ENCODE measurements around the gene WAPL. TPM values are rescaled to one million over a fixed set of nuclear protein-coding genes. Genes with fewer than 3 reads are reported as not detected.

Gene WAPL
- total and polyA plus RNA-seq, 2 of the 13 experiments (the other 11 are each of a cell fraction or from before 2014, with no cell fraction given): 13.2 to 43.5 TPM

GRCh38 chr10:86439544-86439943 lies 82.0 kb downstream of the WAPL start:
- in situ Hi-C loops (cut with HindIII; ENCODE audit: extremely low pct_ligation_motif_present, low pct_unique_long_range_greater_than_20kb) (loop anchor here (5.0 kb wide), 1 partner anchor 37 kb away; no protein-coding TSS in a partner anchor), intact Hi-C loops (cut with micrococcal nuclease; ENCODE audit: unreplicated experiment) (no loop called here)
- H3K4me3 ChIP-seq (replicated peaks in 1 of 3; ENCODE audit: insufficient read depth in 1 of 3, low read depth in 2 of 3, low read length in 3 of 3): no peak overlapping the region
- no peaks in the 10 kb centered on the region for H4K20me1 ChIP-seq (ENCODE audit: insufficient read depth, low read length)
- no peaks in the 10 kb centered on the region for H3K27me3 ChIP-seq (ENCODE audit: control insufficient read depth in 1 of 2, insufficient read depth in 2 of 2, low read length in 2 of 2)
- CTCF ChIA-PET (ENCODE audit: low intra/inter-chr PET ratio, low total read pairs): no interaction called here
- H3K79me2 ChIP-seq (ENCODE audit: insufficient read depth, low read length): no peaks in the 10 kb centered on the region
- POLR2A ChIA-PET: interaction anchor here (0.7 to 5.8 kb wide), 4 partner anchors 10 to 83 kb away, joined by 3 to 79 read pairs (median 20); no protein-coding TSS in a partner anchor
- no peak overlapping the region for H2AFZ ChIP-seq (ENCODE audit: low read length)
- 20% methylated on average over 1 of the region's 1 CpG for WGBS (ENCODE audit: low lambda C conversion rate)
- H3K4me2 ChIP-seq (ENCODE audit: low read depth, low read length): peak overlapping the region; percentile 40
- peaks cover 1 to 22% of the 10 kb centered on the region in 2 experiments for H3K36me3 ChIP-seq (replicated peaks in 1 of 2; ENCODE audit: control insufficient read depth in 1 of 2, insufficient read depth in 2 of 2, low read length in 2 of 2)
- no peak for ATAC-seq
- no TSS peak for BruUV-seq (replicated peaks)
- peak overlapping the region; percentile 87 for H3K27ac ChIP-seq (ENCODE audit: extremely low read length, insufficient read depth, low read length)
- no peaks in the 10 kb centered on the region for H3K9me3 ChIP-seq (ENCODE audit: low read length)
- DNase-seq (ENCODE audit: low spot score): peak; percentile 66
- peak overlapping the region; percentile 60 for H3K9ac ChIP-seq (ENCODE audit: insufficient read depth, low read depth, low read length)
- no peak for FAIRE-seq
- peaks cover 99% of the 10 kb centered on the region for H3K4me1 ChIP-seq (ENCODE audit: insufficient read depth, low read length)
- TF ChIP-seq, protein P1, sequence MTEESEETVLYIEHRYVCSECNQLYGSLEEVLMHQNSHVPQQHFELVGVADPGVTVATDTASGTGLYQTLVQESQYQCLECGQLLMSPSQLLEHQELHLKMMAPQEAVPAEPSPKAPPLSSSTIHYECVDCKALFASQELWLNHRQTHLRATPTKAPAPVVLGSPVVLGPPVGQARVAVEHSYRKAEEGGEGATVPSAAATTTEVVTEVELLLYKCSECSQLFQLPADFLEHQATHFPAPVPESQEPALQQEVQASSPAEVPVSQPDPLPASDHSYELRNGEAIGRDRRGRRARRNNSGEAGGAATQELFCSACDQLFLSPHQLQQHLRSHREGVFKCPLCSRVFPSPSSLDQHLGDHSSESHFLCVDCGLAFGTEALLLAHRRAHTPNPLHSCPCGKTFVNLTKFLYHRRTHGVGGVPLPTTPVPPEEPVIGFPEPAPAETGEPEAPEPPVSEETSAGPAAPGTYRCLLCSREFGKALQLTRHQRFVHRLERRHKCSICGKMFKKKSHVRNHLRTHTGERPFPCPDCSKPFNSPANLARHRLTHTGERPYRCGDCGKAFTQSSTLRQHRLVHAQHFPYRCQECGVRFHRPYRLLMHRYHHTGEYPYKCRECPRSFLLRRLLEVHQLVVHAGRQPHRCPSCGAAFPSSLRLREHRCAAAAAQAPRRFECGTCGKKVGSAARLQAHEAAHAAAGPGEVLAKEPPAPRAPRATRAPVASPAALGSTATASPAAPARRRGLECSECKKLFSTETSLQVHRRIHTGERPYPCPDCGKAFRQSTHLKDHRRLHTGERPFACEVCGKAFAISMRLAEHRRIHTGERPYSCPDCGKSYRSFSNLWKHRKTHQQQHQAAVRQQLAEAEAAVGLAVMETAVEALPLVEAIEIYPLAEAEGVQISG (CRISPR knock-in tag; IDR thresholded peaks at IDR 0.05): no peak
- TF ChIP-seq ZNF326 (CRISPR knock-in tag; IDR thresholded peaks at IDR 0.05; ENCODE audit: borderline replicate concordance) (no peak), NR2F6 (IDR thresholded peaks at IDR 0.05) (no peak), NR2F6 (CRISPR knock-in tag; IDR thresholded peaks at IDR 0.05) (no peak), RCOR2 (CRISPR knock-in tag; IDR thresholded peaks at IDR 0.05) (no peak), PAX8 (CRISPR knock-in tag; IDR thresholded peaks at IDR 0.05; ENCODE audit: borderline replicate concordance) (no peak), HOXA3 (CRISPR knock-in tag; IDR thresholded peaks at IDR 0.05) (peak; percentile 36; the same call in 1 of the 2 replicates), CREB1 (IDR thresholded peaks at IDR 0.05) (no peak), CREB1 (CRISPR knock-in tag; IDR thresholded peaks at IDR 0.05) (0 out of 2 replicates have a peak, but pooled peaks have one; percentile 29), EP300 (IDR thresholded peaks at IDR 0.05; ENCODE audit: low read depth in 2 of 2, low read length in 2 of 2) (peak in 1 of 2 experiments; percentile 47; a peak in 1 of 4 replicates), EP300 (CRISPR knock-in tag; IDR thresholded peaks at IDR 0.05; ENCODE audit: borderline replicate concordance) (no peak), MYC (CRISPR knock-in tag; IDR thresholded peaks at IDR 0.05; ENCODE audit: borderline replicate concordance) (no peak), GFI1 (CRISPR knock-in tag; IDR thresholded peaks at IDR 0.05; ENCODE audit: borderline replicate concordance) (no peak), HDAC1 (CRISPR knock-in tag; IDR thresholded peaks at IDR 0.05) (no peak), REPIN1 (CRISPR knock-in tag; IDR thresholded peaks at IDR 0.05; ENCODE audit: borderline replicate concordance, low read depth) (no peak), U2AF1 (optimal IDR thresholded peaks at IDR 0.05; ENCODE audit: low read depth, low read length) (no peak), ZNF446 (CRISPR knock-in tag; IDR thresholded peaks at IDR 0.05) (no peak), SIX1 (CRISPR knock-in tag; IDR thresholded peaks at IDR 0.05; ENCODE audit: borderline replicate concordance) (0 out of 2 replicates have a peak, but pooled peaks have one; percentile 30), ZNF558 (CRISPR knock-in tag; IDR thresholded peaks at IDR 0.05; ENCODE audit: borderline replicate concordance) (no peak)
- TF ChIP-seq, protein P2, sequence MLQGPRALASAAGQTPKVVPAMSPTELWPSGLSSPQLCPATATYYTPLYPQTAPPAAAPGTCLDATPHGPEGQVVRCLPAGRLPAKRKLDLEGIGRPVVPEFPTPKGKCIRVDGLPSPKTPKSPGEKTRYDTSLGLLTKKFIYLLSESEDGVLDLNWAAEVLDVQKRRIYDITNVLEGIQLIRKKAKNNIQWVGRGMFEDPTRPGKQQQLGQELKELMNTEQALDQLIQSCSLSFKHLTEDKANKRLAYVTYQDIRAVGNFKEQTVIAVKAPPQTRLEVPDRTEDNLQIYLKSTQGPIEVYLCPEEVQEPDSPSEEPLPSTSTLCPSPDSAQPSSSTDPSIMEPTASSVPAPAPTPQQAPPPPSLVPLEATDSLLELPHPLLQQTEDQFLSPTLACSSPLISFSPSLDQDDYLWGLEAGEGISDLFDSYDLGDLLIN (CRISPR knock-in tag; IDR thresholded peaks at IDR 0.05; ENCODE audit: borderline replicate concordance): no peak
- TF ChIP-seq, protein P3, sequence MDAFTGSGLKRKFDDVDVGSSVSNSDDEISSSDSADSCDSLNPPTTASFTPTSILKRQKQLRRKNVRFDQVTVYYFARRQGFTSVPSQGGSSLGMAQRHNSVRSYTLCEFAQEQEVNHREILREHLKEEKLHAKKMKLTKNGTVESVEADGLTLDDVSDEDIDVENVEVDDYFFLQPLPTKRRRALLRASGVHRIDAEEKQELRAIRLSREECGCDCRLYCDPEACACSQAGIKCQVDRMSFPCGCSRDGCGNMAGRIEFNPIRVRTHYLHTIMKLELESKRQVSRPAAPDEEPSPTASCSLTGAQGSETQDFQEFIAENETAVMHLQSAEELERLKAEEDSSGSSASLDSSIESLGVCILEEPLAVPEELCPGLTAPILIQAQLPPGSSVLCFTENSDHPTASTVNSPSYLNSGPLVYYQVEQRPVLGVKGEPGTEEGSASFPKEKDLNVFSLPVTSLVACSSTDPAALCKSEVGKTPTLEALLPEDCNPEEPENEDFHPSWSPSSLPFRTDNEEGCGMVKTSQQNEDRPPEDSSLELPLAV (CRISPR knock-in tag; conservative IDR thresholded peaks at IDR 0.05; ENCODE audit: low read depth): no peak
